ENCODE results near the gene EPN2. TPM values are rescaled to one million over a fixed set of nuclear protein-coding genes. Genes with fewer than 3 reads are reported as not detected.
"Not testable (repeated sequence)": the region's sequence is repeated elsewhere in the genome, so short reads cannot be mapped to it uniquely, and the experiment has no call there.

The EPN2 gene
- total RNA-seq (2014; rRNA removed; shearing (Covaris generic)) (28.7 and 34.0 TPM in 2 replicates), polyA plus RNA-seq (2016; fragmentation: Nextera tagmentation; extraction: Ambion mirVana) (149 and 164 TPM in 2 replicates)
- long read RNA-seq, full-length matches to known transcripts: 9 of 19 reads
- long read RNA-seq, partial matches to known transcripts: 1 of 19 reads
- long read RNA-seq, other reads (novel, unspliced or antisense): 9 of 19 reads

DNA sequence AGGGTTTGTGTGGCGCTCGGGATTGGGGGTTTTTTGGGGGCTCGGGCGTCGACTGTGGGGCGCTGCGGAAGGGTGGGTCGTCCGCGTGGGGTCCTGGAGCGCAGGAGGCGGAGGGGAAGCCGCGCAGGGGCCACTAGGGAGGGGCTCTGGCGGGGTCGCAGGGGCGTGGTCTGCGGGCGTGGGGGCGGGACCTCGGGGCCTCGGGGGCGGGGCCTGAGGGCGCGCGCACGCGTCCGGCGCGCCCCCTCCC lies at the start of gene EPN2:
Gene EPN2 (plus strand): TSS at position 228 of the 250 bp plus-strand sequence. CDS start 45,754 bp downstream, outside the sequence.
- peak; percentile 58 for DNase-seq (ENCODE audit: low spot score)
- H3K27me3 Mint-ChIP-seq (ENCODE audit: insufficient read depth, low read depth, poor library complexity); H3K36me3 ChIP-seq (ENCODE audit: insufficient read depth); H3K27me3 ChIP-seq (ENCODE audit: insufficient read depth); H3K9me2 ChIP-seq (ENCODE audit: insufficient read depth); ATAC-seq; H3K36me3 Mint-ChIP-seq (ENCODE audit: low read depth); H3K9me3 Mint-ChIP-seq; H3F3A ChIP-seq (replicated peaks; ENCODE audit: low read depth): not testable (repeated sequence)
- Histone ChIP-seq H3K79me2 (replicated peaks; ENCODE audit: insufficient read depth) (peaks cover 43% of the 10 kb centered on the region), H3K4me3 (peak within 1 kb of the TSS; percentile 97), H3K4me2 (peak within 1 kb of the TSS; percentile 98), H2AFZ (0 out of 2 replicates have a peak within 1 kb of the TSS, but pooled peaks have one; percentile 76), H4K20me1 (replicated peaks; ENCODE audit: insufficient read depth) (peaks cover 25% of the 10 kb centered on the region), H3K4me1 (ENCODE audit: insufficient read depth) (peaks cover 16% of the 10 kb centered on the region), H3K27ac (ENCODE audit: low read depth) (peak within 1 kb of the TSS; percentile 72)
- H3K4me1 Mint-ChIP-seq: peaks cover 14% of the 10 kb centered on the region; the same call in 2 of the 3 replicates
- H3K27ac Mint-ChIP-seq: peak within 1 kb of the TSS; percentile 52; the same call in 1 of the 2 replicates
- peak within 1 kb of the TSS; percentile 95 for H3K4me3 Mint-ChIP-seq

DNA sequence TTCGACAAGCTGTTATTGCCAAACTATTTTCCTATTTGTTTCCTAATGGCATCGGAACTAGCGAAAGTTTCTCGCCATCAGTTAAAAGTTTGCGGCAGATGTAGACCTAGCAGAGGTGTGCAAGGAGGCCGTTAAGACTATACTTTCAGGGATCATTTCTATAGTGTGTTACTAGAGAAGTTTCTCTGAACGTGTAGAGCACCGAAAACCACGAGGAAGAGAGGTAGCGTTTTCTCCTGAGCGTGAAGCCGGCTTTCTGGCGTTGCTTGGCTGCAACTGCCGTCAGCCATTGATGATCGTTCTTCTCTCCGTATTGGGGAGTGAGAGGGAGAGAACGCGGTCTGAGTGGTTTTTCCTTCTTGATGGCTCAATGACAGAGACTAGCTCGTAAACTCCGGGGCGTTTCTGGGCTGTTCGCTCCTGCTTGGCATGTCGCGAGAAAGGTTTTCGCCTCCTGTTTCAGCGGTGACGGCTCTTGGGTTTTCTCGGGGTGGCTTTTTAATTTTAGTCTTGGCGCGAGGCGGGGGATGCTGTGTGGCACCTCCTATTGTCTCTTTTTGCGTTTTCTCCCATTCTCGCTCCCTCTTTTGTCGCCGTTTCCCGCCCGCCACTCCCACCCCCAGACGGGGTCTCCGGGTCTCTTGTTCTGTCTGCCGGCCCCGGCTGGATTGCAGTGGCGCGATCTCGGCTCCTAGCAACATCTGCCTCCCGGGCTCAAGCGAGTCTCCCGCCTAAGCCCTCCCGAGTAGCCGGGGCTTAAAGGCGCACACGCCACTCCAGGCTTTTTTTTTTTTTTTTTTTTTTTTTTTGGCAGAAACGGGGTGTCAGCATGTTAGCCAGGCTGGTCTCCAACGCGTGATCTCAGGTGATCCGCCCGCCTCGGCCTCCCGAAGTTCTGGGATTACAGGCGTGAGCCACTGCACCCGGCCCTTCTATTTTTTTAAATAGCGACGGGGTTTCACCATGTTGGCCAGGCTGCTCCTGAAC lies 49.0 kb upstream of the EPN2 start:
- TF ChIP-seq REST (IDR thresholded peaks at IDR 0.05; ENCODE audit: unreplicated experiment): peak; percentile 15
- TF ChIP-seq ETS1 (IDR thresholded peaks at IDR 0.05): peak; percentile 79
- TF ChIP-seq POLR2AphosphoS5 (IDR thresholded peaks at IDR 0.05; ENCODE audit: low read depth): peak; percentile 62

GRCh38 chr17:19188870-19189708 lies 48.1 kb upstream of the EPN2 start:
- H3K4me1 ChIP-seq (ENCODE audit: insufficient read depth); H3K4me3 Mint-ChIP-seq; H4K20me1 ChIP-seq (replicated peaks; ENCODE audit: insufficient read depth); DNase-seq (ENCODE audit: low spot score); H3K4me2 ChIP-seq; H3K27ac ChIP-seq (ENCODE audit: low read depth); H3K9me2 ChIP-seq (ENCODE audit: insufficient read depth); H2AFZ ChIP-seq; H3K27ac Mint-ChIP-seq; H3K27me3 Mint-ChIP-seq (ENCODE audit: insufficient read depth, low read depth, poor library complexity); H3K4me3 ChIP-seq; H3K4me1 Mint-ChIP-seq; H3K79me2 ChIP-seq (replicated peaks; ENCODE audit: insufficient read depth); H3K36me3 Mint-ChIP-seq (ENCODE audit: low read depth); H3K27me3 ChIP-seq (ENCODE audit: insufficient read depth); H3K36me3 ChIP-seq (ENCODE audit: insufficient read depth); H3K9me3 Mint-ChIP-seq; H3F3A ChIP-seq (replicated peaks; ENCODE audit: low read depth): not testable (repeated sequence)
- peak; percentile 89 for ATAC-seq

More for the DNA sequence above, 49.0 kb upstream of the EPN2 start:
- not testable (repeated sequence) for H3K4me1 ChIP-seq (ENCODE audit: insufficient read depth); H3K36me3 Mint-ChIP-seq (ENCODE audit: low read depth); H3K27ac Mint-ChIP-seq; H3K27me3 ChIP-seq (ENCODE audit: insufficient read depth); H3K36me3 ChIP-seq (ENCODE audit: insufficient read depth); H3K4me2 ChIP-seq; H3K79me2 ChIP-seq (replicated peaks; ENCODE audit: insufficient read depth); H3K4me3 ChIP-seq; H3K27ac ChIP-seq (ENCODE audit: low read depth); H3K4me3 Mint-ChIP-seq; H3K9me2 ChIP-seq (ENCODE audit: insufficient read depth); H3K27me3 Mint-ChIP-seq (ENCODE audit: insufficient read depth, low read depth, poor library complexity); H4K20me1 ChIP-seq (replicated peaks; ENCODE audit: insufficient read depth); H3K4me1 Mint-ChIP-seq; H3F3A ChIP-seq (replicated peaks; ENCODE audit: low read depth); DNase-seq (ENCODE audit: low spot score); H2AFZ ChIP-seq; H3K9me3 Mint-ChIP-seq
- ATAC-seq: peak; percentile 45

DNA sequence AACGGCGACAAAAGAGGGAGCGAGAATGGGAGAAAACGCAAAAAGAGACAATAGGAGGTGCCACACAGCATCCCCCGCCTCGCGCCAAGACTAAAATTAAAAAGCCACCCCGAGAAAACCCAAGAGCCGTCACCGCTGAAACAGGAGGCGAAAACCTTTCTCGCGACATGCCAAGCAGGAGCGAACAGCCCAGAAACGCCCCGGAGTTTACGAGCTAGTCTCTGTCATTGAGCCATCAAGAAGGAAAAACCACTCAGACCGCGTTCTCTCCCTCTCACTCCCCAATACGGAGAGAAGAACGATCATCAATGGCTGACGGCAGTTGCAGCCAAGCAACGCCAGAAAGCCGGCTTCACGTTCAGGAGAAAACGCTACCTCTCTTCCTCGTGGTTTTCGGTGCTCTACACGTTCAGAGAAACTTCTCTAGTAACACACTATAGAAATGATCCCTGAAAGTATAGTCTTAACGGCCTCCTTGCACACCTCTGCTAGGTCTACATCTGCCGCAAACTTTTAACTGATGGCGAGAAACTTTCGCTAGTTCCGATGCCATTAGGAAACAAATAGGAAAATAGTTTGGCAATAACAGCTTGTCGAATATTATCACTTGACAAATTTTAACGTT lies 47.3 kb upstream of the EPN2 start:
- not testable (repeated sequence) for H3K27me3 Mint-ChIP-seq (ENCODE audit: insufficient read depth, low read depth, poor library complexity); H3K9me2 ChIP-seq (ENCODE audit: insufficient read depth); H3K79me2 ChIP-seq (replicated peaks; ENCODE audit: insufficient read depth); H3K4me3 ChIP-seq; ATAC-seq; H3K4me2 ChIP-seq; H4K20me1 ChIP-seq (replicated peaks; ENCODE audit: insufficient read depth); H3K27me3 ChIP-seq (ENCODE audit: insufficient read depth); H3K27ac ChIP-seq (ENCODE audit: low read depth); H3K4me1 ChIP-seq (ENCODE audit: insufficient read depth); H2AFZ ChIP-seq; H3K9me3 Mint-ChIP-seq; H3K36me3 ChIP-seq (ENCODE audit: insufficient read depth); H3F3A ChIP-seq (replicated peaks; ENCODE audit: low read depth); DNase-seq (ENCODE audit: low spot score); H3K4me3 Mint-ChIP-seq; H3K27ac Mint-ChIP-seq; H3K36me3 Mint-ChIP-seq (ENCODE audit: low read depth); H3K4me1 Mint-ChIP-seq
